Peyer's patch (tissue), 4 donors: ENCODE data around the gene ARMH1. TPM values are rescaled to one million over a fixed set of nuclear protein-coding genes. Genes with fewer than 3 reads are reported as not detected.
A peak's percentile ranks its signal among the peaks of the same experiment; 100 is the strongest.
"Not testable (repeated sequence)": the region's sequence is repeated elsewhere in the genome, so short reads cannot be mapped to it uniquely, and the experiment has no call there.

Experiments used
- DNase-seq, 3 donors: peaks; one replicate each; pipeline ENCODE4 v3.0.0-alpha.2; 2017 to 2019
- H3K27ac ChIP-seq, 4 donors: fragments of 200-600 bp; sonication (generic); one replicate each; pipeline ENCODE4 v1.5.1; 2016 to 2019
- H3K27me3 ChIP-seq, 2 donors: fragments of 200-600 bp; sonication (generic); one replicate each; pipeline ENCODE4 v1.5.1; 2019
- H3K36me3 ChIP-seq, 3 donors: fragments of 200-600 bp; sonication (generic); one replicate each; pipeline ENCODE4 v1.5.1; 2016 to 2019
- H3K4me1 ChIP-seq, 4 donors: fragments of 200-600 bp; sonication (generic); one replicate each; pipeline ENCODE4 v1.5.1; 2016 to 2019
- H3K4me3 ChIP-seq, 4 donors: fragments of 200-600 bp; sonication (generic); 1 replicate in 3 of 4; 2 replicates in 1 of 4; pipeline ENCODE4 v1.5.1; 2016 to 2019; ENCODE audit warnings: mild to moderate bottlenecking in 1 of 4
- H3K9me3 ChIP-seq, 4 donors: fragments of 200-600 bp; sonication (generic); one replicate each; pipeline ENCODE4 v1.5.1; 2016 to 2019; ENCODE audit warnings: mild to moderate bottlenecking in 1 of 4
- CTCF ChIP-seq, 6 experiments: fragments of 450-650 bp in 4 of 6; fragments of 200-600 bp in 2 of 6; sonication (generic) in 1 of 6; IDR thresholded peaks; one replicate each; pipeline ENCODE4 v1.5.1; 2017 to 2019; ENCODE audit warnings: antibody characterized with exemption in 6 of 6, mild to moderate bottlenecking in 3 of 6, moderate library complexity in 1 of 6
- POLR2A ChIP-seq, 2 donors: fragments of 450-650 bp; IDR thresholded peaks; one replicate each; pipeline ENCODE4 v1.5.1; 2017; ENCODE audit warnings: antibody characterized with exemption in 2 of 2, mild to moderate bottlenecking in 2 of 2, moderate library complexity in 2 of 2
- total RNA-seq, 4 donors: library from RNA; depleted of rRNA; stranded (reverse); fragments of >200 nt; gene quantifications; one replicate each; pipeline ENCODE4 v1.1.0, GENCODE V29; 2016

Gene ARMH1
- total RNA-seq, 4 donors from 2014 or later = 3.7 to 7.7 (median 4.8) TPM

GRCh38 chr1:44664730-44665370 lies 9.7 kb upstream of the ARMH1 start:
- peak in 1 of 3 donors; percentile 40 for DNase-seq
- Histone ChIP-seq H3K27me3 (no peaks in the 10 kb centered on the region), H3K36me3 (no peaks in the 10 kb centered on the region), H3K4me3 (no peak overlapping the region), H3K9me3 (no peaks in the 10 kb centered on the region), H3K27ac (no peak overlapping the region), H3K4me1 (peaks cover 0 to 31% (median 6%) of the 10 kb centered on the region in 4 donors)
- TF ChIP-seq POLR2A (IDR thresholded peaks at IDR 0.05) = no peak
- TF ChIP-seq CTCF (IDR thresholded peaks at IDR 0.05) = no peak

GRCh38 chr1:44666719-44667118 lies 7.8 kb upstream of the ARMH1 start:
- DNase-seq, H3K27me3 ChIP-seq, H3K36me3 ChIP-seq, H3K4me3 ChIP-seq, H3K27ac ChIP-seq, H3K9me3 ChIP-seq: not testable (repeated sequence)
- H3K4me1 ChIP-seq = peaks cover 0 to 15% (median 4%) of the 10 kb centered on the region in 4 donors

GRCh38 chr1:44670751-44671640 lies 3.5 kb upstream of the ARMH1 start:
- Histone ChIP-seq H3K27ac (no peak overlapping the region), H3K9me3 (no peaks in the 10 kb centered on the region), H3K4me1 (peaks cover 3 to 29% (median 12%) of the 10 kb centered on the region in 4 donors), H3K27me3 (no peaks in the 10 kb centered on the region), H3K36me3 (no peaks in the 10 kb centered on the region), H3K4me3 (no peak overlapping the region)
- TF ChIP-seq CTCF (IDR thresholded peaks at IDR 0.05) (no peak), POLR2A (IDR thresholded peaks at IDR 0.05) (no peak)
- peak in 1 of 3 donors; percentile 43 for DNase-seq

GRCh38 chr1:44672254-44672955 lies 2.1 kb upstream of the ARMH1 start:
- Histone ChIP-seq H3K36me3 (no peaks in the 10 kb centered on the region), H3K27ac (peak overlapping the region; percentile 2 to 97 (median 94)), H3K9me3 (no peaks in the 10 kb centered on the region), H3K27me3 (no peaks in the 10 kb centered on the region), H3K4me1 (peaks cover 6 to 41% (median 17%) of the 10 kb centered on the region in 4 donors), H3K4me3 (peak overlapping the region in 2 of 4 donors; percentile 68 to 73)
- TF ChIP-seq POLR2A (IDR thresholded peaks at IDR 0.05) (no peak), CTCF (IDR thresholded peaks at IDR 0.05) (no peak)
- peak in 2 of 3 donors; percentile 56 to 61 for DNase-seq

- peak overlapping the region; percentile 68 to 80 (median 72) for H3K4me3 ChIP-seq
- H3K9me3 ChIP-seq = no peaks in the 10 kb centered on the region
Observed at GRCh38 chr1:44672961-44673674, 1.4 kb upstream of the ARMH1 start.

More at GRCh38 chr1:44672961-44673674, 1.4 kb upstream of the ARMH1 start:
- no peaks in the 10 kb centered on the region for H3K27me3 ChIP-seq
- H3K27ac ChIP-seq = peak overlapping the region; percentile 94 to 99 (median 96)
- DNase-seq = peak in 1 of 3 donors; percentile 47
- TF ChIP-seq CTCF (IDR thresholded peaks at IDR 0.05) (no peak), POLR2A (IDR thresholded peaks at IDR 0.05) (no peak)
- H3K36me3 ChIP-seq = no peaks in the 10 kb centered on the region
- H3K4me1 ChIP-seq = peaks cover 6 to 41% (median 17%) of the 10 kb centered on the region in 4 donors
